ENCODE results near the gene LRRC74A. TPM values are rescaled to one million over a fixed set of nuclear protein-coding genes. Genes with fewer than 3 reads are reported as not detected.

Gene LRRC74A
- total RNA-seq (2014; rRNA removed; shearing (Covaris generic)): not detected in 2 replicates
- not detected in 2 replicates for polyA plus RNA-seq (2015; cell fraction: cytosol; rRNA removed)
- not detected in 2 replicates for polyA plus RNA-seq (2015; cell fraction: nucleus; rRNA removed)

- in situ Hi-C loops (cut with HindIII; ENCODE audit: low pct_unique_long_range_greater_than_20kb, low sequenced_read_pairs): no loop called here
- DNase-seq (ENCODE audit: low read depth, low spot score): no peak
Measured at GRCh38 chr14:76826122-76826521, at the start of gene LRRC74A. Gene LRRC74A (plus strand): TSS chr14:76826408. CDS start chr14:76826698, 290 bp downstream.

- in situ Hi-C loops (cut with HindIII; ENCODE audit: low pct_unique_long_range_greater_than_20kb, low sequenced_read_pairs): no loop called here
- peak; percentile 7 for DNase-seq (ENCODE audit: low read depth, low spot score)
Measured at GRCh38 chr14:76776428-76777251, 49.6 kb upstream of the LRRC74A start.

GRCh38 chr14:76777721-76778120, 48.5 kb upstream of the LRRC74A start:
- in situ Hi-C loops (cut with HindIII; ENCODE audit: low pct_unique_long_range_greater_than_20kb, low sequenced_read_pairs): no loop called here
- no peak for DNase-seq (ENCODE audit: low read depth, low spot score)

GRCh38 chr14:76778546-76779215, 47.5 kb upstream of the LRRC74A start:
- DNase-seq (ENCODE audit: low read depth, low spot score): no peak
- in situ Hi-C loops (cut with HindIII; ENCODE audit: low pct_unique_long_range_greater_than_20kb, low sequenced_read_pairs): no loop called here

GRCh38 chr14:76779221-76780057, 46.8 kb upstream of the LRRC74A start:
- in situ Hi-C loops (cut with HindIII; ENCODE audit: low pct_unique_long_range_greater_than_20kb, low sequenced_read_pairs): no loop called here
- no peak for DNase-seq (ENCODE audit: low read depth, low spot score)

GRCh38 chr14:76780058-76780345, 46.2 kb upstream of the LRRC74A start:
- no peak for DNase-seq (ENCODE audit: low read depth, low spot score)
- in situ Hi-C loops (cut with HindIII; ENCODE audit: low pct_unique_long_range_greater_than_20kb, low sequenced_read_pairs): no loop called here

GRCh38 chr14:76780360-76780759, 45.8 kb upstream of the LRRC74A start:
- DNase-seq (ENCODE audit: low read depth, low spot score): no peak
- in situ Hi-C loops (cut with HindIII; ENCODE audit: low pct_unique_long_range_greater_than_20kb, low sequenced_read_pairs): no loop called here

- in situ Hi-C loops (cut with HindIII; ENCODE audit: low pct_unique_long_range_greater_than_20kb, low sequenced_read_pairs): no loop called here
- no peak for DNase-seq (ENCODE audit: low read depth, low spot score)
Measured at GRCh38 chr14:76780875-76781647, 45.1 kb upstream of the LRRC74A start.

- in situ Hi-C loops (cut with HindIII; ENCODE audit: low pct_unique_long_range_greater_than_20kb, low sequenced_read_pairs): no loop called here
- DNase-seq (ENCODE audit: low read depth, low spot score): no peak
Measured at GRCh38 chr14:76781648-76782051, 44.6 kb upstream of the LRRC74A start.

- no peak for DNase-seq (ENCODE audit: low read depth, low spot score)
- in situ Hi-C loops (cut with HindIII; ENCODE audit: low pct_unique_long_range_greater_than_20kb, low sequenced_read_pairs): no loop called here
Measured at GRCh38 chr14:76782115-76782884, 43.9 kb upstream of the LRRC74A start.

- DNase-seq (ENCODE audit: low read depth, low spot score): no peak
- in situ Hi-C loops (cut with HindIII; ENCODE audit: low pct_unique_long_range_greater_than_20kb, low sequenced_read_pairs): no loop called here
Measured at GRCh38 chr14:76782885-76783566, 43.2 kb upstream of the LRRC74A start.

- in situ Hi-C loops (cut with HindIII; ENCODE audit: low pct_unique_long_range_greater_than_20kb, low sequenced_read_pairs): no loop called here
- no peak for DNase-seq (ENCODE audit: low read depth, low spot score)
Measured at GRCh38 chr14:76784266-76784874, 41.8 kb upstream of the LRRC74A start.

GRCh38 chr14:76784881-76785280, 41.3 kb upstream of the LRRC74A start:
- peak; percentile 89 for DNase-seq (ENCODE audit: low read depth, low spot score)
- in situ Hi-C loops (cut with HindIII; ENCODE audit: low pct_unique_long_range_greater_than_20kb, low sequenced_read_pairs): no loop called here

- DNase-seq (ENCODE audit: low read depth, low spot score): no peak
- in situ Hi-C loops (cut with HindIII; ENCODE audit: low pct_unique_long_range_greater_than_20kb, low sequenced_read_pairs): no loop called here
Measured at GRCh38 chr14:76786601-76787000, 39.6 kb upstream of the LRRC74A start.

- DNase-seq (ENCODE audit: low read depth, low spot score): no peak
- in situ Hi-C loops (cut with HindIII; ENCODE audit: low pct_unique_long_range_greater_than_20kb, low sequenced_read_pairs): no loop called here
Measured at GRCh38 chr14:76792422-76792821, 33.8 kb upstream of the LRRC74A start.

GRCh38 chr14:76793324-76793723, 32.9 kb upstream of the LRRC74A start:
- in situ Hi-C loops (cut with HindIII; ENCODE audit: low pct_unique_long_range_greater_than_20kb, low sequenced_read_pairs): no loop called here

More at GRCh38 chr14:76793324-76793723, 32.9 kb upstream of the LRRC74A start:
- DNase-seq (ENCODE audit: low read depth, low spot score): no peak
